IMR-90 (cell line): ENCODE results near the gene MCMBP. TPM values are rescaled to one million over a fixed set of nuclear protein-coding genes. Genes with fewer than 3 reads are reported as not detected.

ENCODE experiments used
- ATAC-seq: fragments of 200-7000 bp; cut with Tn5 transposase; 2 replicates; pipeline ENCODE4 v1.9.1; 2020; ENCODE audit warnings: low read depth, mild to moderate bottlenecking, moderate library complexity
- BruUV-seq: library from RNA; stranded (reverse); fragments of 400-500 nt; replicated peaks from 2 replicates; lab custom pipeline; 2021; lab: Mats Ljungman, UMichigan
- CTCF ChIA-PET: fragments of 300-600 bp; formaldehyde crosslinking; extraction: SDS; loops from one replicate; lab custom pipeline; 2021; ENCODE audit warnings: antibody characterized with exemption; lab: Yijun Ruan, JAX
- POLR2A ChIA-PET: fragments of 300-600 bp; sonication (Branson Sonifier 250); formaldehyde crosslinking; loops from one replicate; lab custom pipeline; 2022; ENCODE audit warnings: antibody characterized with exemption; ENCODE audit not compliant: unreplicated experiment; lab: Charles Lee
- DNase-seq: peaks from one replicate; pipeline ENCODE4 v3.0.0; 2013
- H2AFZ ChIP-seq: replicated peaks from 2 replicates; pipeline ENCODE3; 2013; ENCODE audit warnings: low read length, mild to moderate bottlenecking; ENCODE audit not compliant: poor library complexity
- H2AK5ac ChIP-seq: 2 replicates; pipeline ENCODE4 v1.6.1; 2013; ENCODE audit warnings: low read depth, low read length, inconsistent platforms
- H2AK9ac ChIP-seq: replicated peaks from 2 replicates; pipeline ENCODE3; 2013; ENCODE audit warnings: mild to moderate bottlenecking, low read depth, low read length, moderate library complexity; ENCODE audit not compliant: poor library complexity
- H2BK120ac ChIP-seq: 2 replicates; pipeline ENCODE4 v1.6.1; 2013; ENCODE audit warnings: low read depth, low read length, inconsistent platforms
- H2BK15ac ChIP-seq: 3 replicates; pipeline ENCODE4 v1.6.1; 2013; ENCODE audit warnings: low read depth, low read length, inconsistent platforms
- H2BK20ac ChIP-seq: 2 replicates; pipeline ENCODE4 v1.6.1; 2013; ENCODE audit warnings: low read depth, mild to moderate bottlenecking, inconsistent platforms, low read length, moderate library complexity
- H2BK5ac ChIP-seq: 2 replicates; pipeline ENCODE4 v1.6.1; 2013; ENCODE audit warnings: mild to moderate bottlenecking, low read depth, low read length, inconsistent platforms; ENCODE audit not compliant: poor library complexity, severe bottlenecking
- H3K14ac ChIP-seq: replicated peaks from 2 replicates; pipeline ENCODE4 v1.6.1; 2013; ENCODE audit warnings: low read depth, low read length, inconsistent platforms
- H3K18ac ChIP-seq: 2 replicates; pipeline ENCODE4 v1.6.1; 2013; ENCODE audit warnings: low read depth, low read length, control low read depth
- H3K23ac ChIP-seq: 2 replicates; pipeline ENCODE4 v1.6.1; 2013; ENCODE audit warnings: low read depth, low read length, inconsistent platforms
- H3K27ac ChIP-seq: 2 replicates; pipeline ENCODE4 v1.5.1; 2013; ENCODE audit warnings: mild to moderate bottlenecking, control low read depth, low read length; ENCODE audit not compliant: insufficient read depth
- H3K27me3 ChIP-seq: 2 replicates; pipeline ENCODE4 v1.6.1; 2013; ENCODE audit warnings: low read length; ENCODE audit not compliant: control insufficient read depth, insufficient read depth
- H3K36me3 ChIP-seq: 2 replicates; pipeline ENCODE4 v1.6.1; 2013; ENCODE audit warnings: low read length, mixed read lengths; ENCODE audit not compliant: control insufficient read depth, insufficient read depth
- H3K4ac ChIP-seq: 2 replicates; pipeline ENCODE4 v1.6.1; 2013; ENCODE audit warnings: low read depth, low read length, inconsistent platforms
- H3K4me1 ChIP-seq: 2 replicates; pipeline ENCODE4 v1.6.1; 2013; ENCODE audit warnings: low read length, mixed read lengths; ENCODE audit not compliant: control insufficient read depth, insufficient read depth
- H3K4me2 ChIP-seq: 2 replicates; pipeline ENCODE4 v1.6.1; 2013; ENCODE audit warnings: low read depth, mild to moderate bottlenecking, control low read depth, low read length, moderate library complexity
- H3K4me3 ChIP-seq: 2 replicates; pipeline ENCODE4 v1.5.1; 2013; ENCODE audit warnings: low read depth, mild to moderate bottlenecking, control low read depth, low read length, moderate library complexity; ENCODE audit not compliant: insufficient read depth
- H3K56ac ChIP-seq: 2 replicates; pipeline ENCODE4 v1.6.1; 2013; ENCODE audit warnings: low read length, inconsistent platforms; ENCODE audit not compliant: insufficient read depth; ENCODE audit errors: extremely low read depth
- H3K79me1 ChIP-seq, 2 experiments: 2 replicates each; pipeline ENCODE4 v1.6.1; 2013; ENCODE audit warnings: low read length in 2 of 2, inconsistent platforms in 1 of 2, low read depth in 1 of 2
- H3K9ac ChIP-seq: 2 replicates; pipeline ENCODE4 v1.6.1; 2013; ENCODE audit warnings: low read depth, low read length, control low read depth
- H3K9me1 ChIP-seq: 2 replicates; pipeline ENCODE4 v1.6.1; 2013; ENCODE audit warnings: low read length, inconsistent platforms; ENCODE audit not compliant: insufficient read depth
- H3K9me3 ChIP-seq: 2 replicates; pipeline ENCODE4 v1.6.1; 2013; ENCODE audit warnings: low read length; ENCODE audit not compliant: control insufficient read depth, insufficient read depth
- H4K20me1 ChIP-seq: 2 replicates; pipeline ENCODE4 v1.6.1; 2013; ENCODE audit warnings: low read length, inconsistent platforms; ENCODE audit not compliant: insufficient read depth
- H4K5ac ChIP-seq: 2 replicates; pipeline ENCODE4 v1.6.1; 2013; ENCODE audit warnings: mild to moderate bottlenecking, low read depth, low read length, control low read depth
- H4K8ac ChIP-seq, 2 experiments: 2 replicates each; pipeline ENCODE4 v1.6.1; 2013; ENCODE audit warnings: low read depth in 2 of 2, low read length in 2 of 2, control low read depth in 1 of 2, inconsistent platforms in 1 of 2
- H4K91ac ChIP-seq: 2 replicates; pipeline ENCODE4 v1.6.1; 2013; ENCODE audit warnings: low read depth, low read length, inconsistent platforms; ENCODE audit not compliant: insufficient read depth
- BHLHE40 ChIP-seq: fragments of 150-350 bp; IDR thresholded peaks from 2 replicates; pipeline ENCODE4 v1.6.1; 2016; ENCODE audit warnings: mild to moderate bottlenecking, low read depth, low read length
- CEBPB ChIP-seq: IDR thresholded peaks from 2 replicates; pipeline ENCODE4 v1.6.1; 2012; ENCODE audit warnings: low read depth, low read length, improper control_type of control experiment
- CHD1 ChIP-seq: IDR thresholded peaks from 2 replicates; pipeline ENCODE4 v1.6.1; 2012; ENCODE audit warnings: low read depth, low read length, improper control_type of control experiment
- CTCF ChIP-seq: conservative IDR thresholded peaks from 2 replicates; pipeline ENCODE4 v1.5.1; 2012; ENCODE audit warnings: mild to moderate bottlenecking, low read depth, low read length, improper control_type of control experiment
- ELK1 ChIP-seq: fragments of 150-350 bp; IDR thresholded peaks from 2 replicates; pipeline ENCODE4 v1.6.1; 2016; ENCODE audit warnings: low read depth, mild to moderate bottlenecking, low read length, moderate library complexity, borderline replicate concordance
- FOS ChIP-seq: fragments of 150-350 bp; IDR thresholded peaks from 2 replicates; pipeline ENCODE4 v1.6.1; 2016; ENCODE audit warnings: low read depth, low read length
- MAFK ChIP-seq: IDR thresholded peaks from 2 replicates; pipeline ENCODE4 v1.6.1; 2012; ENCODE audit warnings: low read depth, low read length, improper control_type of control experiment
- MAZ ChIP-seq: IDR thresholded peaks from 2 replicates; pipeline ENCODE4 v1.6.1; 2012; ENCODE audit warnings: low read depth, mild to moderate bottlenecking, low read length, improper control_type of control experiment, moderate library complexity, borderline replicate concordance
- MXI1 ChIP-seq: IDR thresholded peaks from 2 replicates; pipeline ENCODE4 v1.6.1; 2012; ENCODE audit warnings: low read depth, mild to moderate bottlenecking, low read length, moderate library complexity, borderline replicate concordance
- NFE2L2 ChIP-seq: fragments of 150-350 bp; IDR thresholded peaks from 2 replicates; pipeline ENCODE4 v1.6.1; 2016; ENCODE audit warnings: low read depth, mild to moderate bottlenecking, low read length
- POLR2A ChIP-seq: IDR thresholded peaks from 2 replicates; pipeline ENCODE4 v1.6.1; 2012; ENCODE audit warnings: mild to moderate bottlenecking, low read depth, low read length
- RAD21 ChIP-seq: IDR thresholded peaks from 2 replicates; pipeline ENCODE4 v1.6.1; 2012; ENCODE audit warnings: low read length, improper control_type of control experiment
- RCOR1 ChIP-seq: IDR thresholded peaks from 2 replicates; pipeline ENCODE4 v1.6.1; 2012; ENCODE audit warnings: mild to moderate bottlenecking, low read length, improper control_type of control experiment; ENCODE audit not compliant: insufficient replicate concordance
- RFX5 ChIP-seq: IDR thresholded peaks from 2 replicates; pipeline ENCODE4 v1.8.0; 2012; ENCODE audit warnings: low read depth, mild to moderate bottlenecking, low read length, moderate library complexity
- SMC3 ChIP-seq: fragments of 150-350 bp; IDR thresholded peaks from 2 replicates; pipeline ENCODE4 v1.6.1; 2016; ENCODE audit warnings: low read depth, mild to moderate bottlenecking, antibody characterized with exemption, low read length, moderate library complexity
- WGBS, 2 experiments: methylation state at CpG; one replicate each; pipeline versions ENCODE4 v1.1.5 to v1.1.7; 2013; ENCODE audit warnings: missing lambda C conversion rate in 2 of 2; ENCODE audit not compliant: insufficient read length in 1 of 2; ENCODE audit errors: extremely low coverage in 2 of 2; 5-methylcytosine and 5-hydroxymethylcytosine counted together
- dilution Hi-C: fragments of 300-500 bp; cut with HindIII; formaldehyde crosslinking; loops from one replicate; pipeline ENCODE4 v1.14.3; 2018; ENCODE audit warnings: low sequenced_read_pairs; ENCODE audit not compliant: unreplicated experiment
- in situ Hi-C: fragments of 300-500 bp; cut with MboI; formaldehyde crosslinking; loops from 3 replicates; pipeline ENCODE4 v1.14.3; 2019; ENCODE audit warnings: low sequenced_read_pairs, inconsistent platforms, mixed read lengths
- intact Hi-C: fragments of 100-400 bp; cut with micrococcal nuclease; formaldehyde crosslinking; loops from 2 replicates; pipeline ENCODE4 v1.10.0; 2022
- polyA plus RNA-seq, 3 experiments: library from polyadenylated mRNA; depleted of rRNA; stranded (reverse); fragments of >200 nt; gene quantifications; 2 replicates each; pipeline ENCODE4 v1.2.3, GENCODE V29; 2012; ENCODE audit warnings: low replicate concordance in 1 of 3
- total RNA-seq: library from RNA; depleted of rRNA; stranded (reverse); fragments of >200 nt; gene quantifications from 2 replicates; pipeline ENCODE4 v1.2.3, GENCODE V29; 2012
- TF ChIP-seq, protein P1 (sequence below): fragments of 150-350 bp; IDR thresholded peaks from 2 replicates; pipeline ENCODE4 v1.6.1; 2017; ENCODE audit warnings: mild to moderate bottlenecking, antibody characterized with exemption, low read length, low read depth

The MCMBP gene
- total and polyA plus RNA-seq, 2 of the 4 experiments (the other 2 are of a cell fraction): 39.0 to 59.9 TPM

GRCh38 chr10:119903946-119904666 is 31.5 kb upstream of the MCMBP start:
- ATAC-seq: no peak
- BruUV-seq: no TSS peak
- H3K27ac ChIP-seq: no peak overlapping the region

More at GRCh38 chr10:119903946-119904666, 31.5 kb upstream of the MCMBP start:
- H3K18ac ChIP-seq: no peak overlapping the region
- DNase-seq: no peak
- in situ Hi-C loops: no loop called here
- peaks cover 41% of the 10 kb centered on the region for H3K36me3 ChIP-seq
- no peaks in the 10 kb centered on the region for H3K27me3 ChIP-seq
- no peak overlapping the region for H2BK5ac ChIP-seq
- no peak overlapping the region for H2AK5ac ChIP-seq
- no peak overlapping the region for H3K4me2 ChIP-seq
- H3K79me1 ChIP-seq: peaks cover 9 to 37% of the 10 kb centered on the region in 2 experiments
- H2BK120ac ChIP-seq: no peak overlapping the region
- no peak overlapping the region for H3K14ac ChIP-seq
- H4K5ac ChIP-seq: no peak overlapping the region
- TF ChIP-seq CTCF: no peak
- TF ChIP-seq RAD21: no peak
- no peak for TF ChIP-seq NFE2L2
- TF ChIP-seq MXI1: no peak
- no peak for TF ChIP-seq CEBPB
- TF ChIP-seq BHLHE40: no peak
- TF ChIP-seq MAZ: no peak
- no peak for TF ChIP-seq RFX5
- no peak for TF ChIP-seq CHD1
- TF ChIP-seq, protein P1, sequence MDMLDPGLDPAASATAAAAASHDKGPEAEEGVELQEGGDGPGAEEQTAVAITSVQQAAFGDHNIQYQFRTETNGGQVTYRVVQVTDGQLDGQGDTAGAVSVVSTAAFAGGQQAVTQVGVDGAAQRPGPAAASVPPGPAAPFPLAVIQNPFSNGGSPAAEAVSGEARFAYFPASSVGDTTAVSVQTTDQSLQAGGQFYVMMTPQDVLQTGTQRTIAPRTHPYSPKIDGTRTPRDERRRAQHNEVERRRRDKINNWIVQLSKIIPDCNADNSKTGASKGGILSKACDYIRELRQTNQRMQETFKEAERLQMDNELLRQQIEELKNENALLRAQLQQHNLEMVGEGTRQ: no peak
- TF ChIP-seq RCOR1: no peak
- TF ChIP-seq SMC3: no peak
- TF ChIP-seq FOS: no peak
- TF ChIP-seq MAFK: no peak
- no peak for TF ChIP-seq POLR2A
- no peak for TF ChIP-seq ELK1
- no peaks in the 10 kb centered on the region for H3K4me1 ChIP-seq
- H2AK9ac ChIP-seq: no peak overlapping the region
- H4K91ac ChIP-seq: no peak overlapping the region
- dilution Hi-C loops: no loop called here
- peaks cover 22% of the 10 kb centered on the region for H4K20me1 ChIP-seq
- H3K4me3 ChIP-seq: no peak overlapping the region
- H3K56ac ChIP-seq: no peak overlapping the region
- H2BK15ac ChIP-seq: no peak overlapping the region
- no peaks in the 10 kb centered on the region; the same call in 1 of the 2 replicates for H3K9me1 ChIP-seq
- no peak overlapping the region for H3K4ac ChIP-seq
- WGBS, 2 experiments: no CpG with 5 or more reads among the region's 16 CpGs
- H3K9me3 ChIP-seq: no peaks in the 10 kb centered on the region
- no peak overlapping the region for H2BK20ac ChIP-seq
- no peak overlapping the region for H4K8ac ChIP-seq
- ChIA-PET POLR2A (no interaction called here), CTCF (no interaction called here)
- no peak overlapping the region for H2AFZ ChIP-seq
- no peak overlapping the region for H3K9ac ChIP-seq
- intact Hi-C loops: no loop called here
- H3K23ac ChIP-seq: no peak overlapping the region
